HG03135 (cell line): ENCODE data around the gene RBM45.
A peak's percentile ranks its signal among the peaks of the same experiment; 100 is the strongest.
"Not testable (repeated sequence)": the region's sequence is repeated elsewhere in the genome, so short reads cannot be mapped to it uniquely, and the experiment has no call there.

Experiments
- ATAC-seq: cut with Tn5 transposase; IDR thresholded peaks from one replicate; pipeline ENCODE4 v1.9.1; 2021; ENCODE audit warnings: mild to moderate bottlenecking, moderate library complexity; ENCODE audit not compliant: unreplicated experiment

RBM45 gene, protein sequence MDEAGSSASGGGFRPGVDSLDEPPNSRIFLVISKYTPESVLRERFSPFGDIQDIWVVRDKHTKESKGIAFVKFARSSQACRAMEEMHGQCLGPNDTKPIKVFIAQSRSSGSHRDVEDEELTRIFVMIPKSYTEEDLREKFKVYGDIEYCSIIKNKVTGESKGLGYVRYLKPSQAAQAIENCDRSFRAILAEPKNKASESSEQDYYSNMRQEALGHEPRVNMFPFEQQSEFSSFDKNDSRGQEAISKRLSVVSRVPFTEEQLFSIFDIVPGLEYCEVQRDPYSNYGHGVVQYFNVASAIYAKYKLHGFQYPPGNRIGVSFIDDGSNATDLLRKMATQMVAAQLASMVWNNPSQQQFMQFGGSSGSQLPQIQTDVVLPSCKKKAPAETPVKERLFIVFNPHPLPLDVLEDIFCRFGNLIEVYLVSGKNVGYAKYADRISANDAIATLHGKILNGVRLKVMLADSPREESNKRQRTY

DNA sequence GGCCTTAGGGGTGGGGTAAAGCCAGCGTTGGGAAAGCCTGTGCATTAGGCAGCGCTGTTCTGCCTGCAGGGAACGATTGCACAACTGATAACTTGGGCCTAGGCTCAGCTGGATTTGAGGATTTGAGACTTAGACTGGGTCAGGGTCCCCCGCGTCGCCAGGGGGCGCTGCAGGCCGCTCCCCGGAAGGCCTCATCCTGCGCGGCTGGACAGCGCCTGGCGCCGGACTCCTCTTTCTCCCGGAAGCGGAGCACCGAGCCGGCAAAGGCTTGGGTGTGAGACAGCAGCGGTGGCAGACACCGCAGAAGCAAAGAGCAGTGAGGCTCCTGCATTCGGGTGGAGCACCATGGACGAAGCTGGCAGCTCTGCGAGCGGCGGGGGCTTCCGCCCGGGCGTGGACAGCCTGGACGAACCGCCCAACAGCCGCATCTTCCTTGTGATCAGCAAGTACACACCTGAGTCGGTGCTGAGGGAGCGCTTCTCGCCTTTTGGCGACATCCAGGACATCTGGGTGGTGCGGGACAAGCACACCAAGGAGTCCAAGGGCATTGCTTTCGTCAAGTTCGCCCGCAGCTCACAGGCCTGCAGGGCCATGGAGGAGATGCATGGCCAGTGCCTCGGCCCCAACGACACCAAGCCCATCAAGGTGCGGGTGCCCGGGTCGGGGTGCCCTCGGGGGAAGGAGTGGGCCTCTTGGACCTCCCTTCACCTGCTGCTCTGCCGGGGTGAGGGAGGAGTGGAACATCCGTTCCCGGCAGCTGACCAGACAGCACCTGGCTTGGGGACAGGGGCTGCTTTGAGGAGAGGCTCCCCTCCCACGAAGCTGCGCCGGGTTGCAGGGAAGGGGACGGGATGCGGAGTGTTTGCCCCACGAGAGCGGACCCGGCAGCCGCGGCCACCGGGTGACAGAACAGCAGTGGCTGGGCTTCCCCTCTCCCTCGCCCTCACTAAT lies at the start of gene RBM45:
Gene RBM45 (plus strand): TSS at position 236 of the 951 bp plus-strand sequence. CDS start 110 bp downstream, at position 346.
- ATAC-seq = peak; percentile 88

DNA sequence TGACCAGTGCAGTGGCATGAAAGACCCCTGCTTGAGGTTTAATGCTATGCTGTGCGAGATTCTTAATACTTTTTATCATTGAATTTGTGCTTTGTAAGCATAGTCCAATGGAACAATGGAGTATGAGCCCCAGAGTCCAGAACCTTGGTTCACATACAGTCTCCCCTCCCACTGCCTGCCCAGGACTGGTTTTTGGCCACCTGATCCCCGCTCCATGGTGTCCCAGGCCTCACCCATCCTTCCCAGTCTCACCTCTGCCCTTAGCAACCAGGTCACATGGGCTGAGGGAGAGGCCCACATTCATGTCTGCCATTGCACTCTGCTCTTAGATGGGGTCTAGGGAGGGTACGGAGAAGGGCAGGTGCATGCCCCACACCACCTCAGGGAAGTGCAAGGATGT lies 45.9 kb upstream of the RBM45 start:
- ATAC-seq = no peak

GRCh38 chr2:178066890-178067669 lies 45.2 kb upstream of the RBM45 start:
- ATAC-seq = no peak

- no peak for ATAC-seq
Observed at GRCh38 chr2:178068823-178069454, 43.3 kb upstream of the RBM45 start.

GRCh38 chr2:178069551-178069950 lies 42.7 kb upstream of the RBM45 start:
- no peak for ATAC-seq

- ATAC-seq = no peak
Observed at GRCh38 chr2:178070824-178071223, 41.4 kb upstream of the RBM45 start.

GRCh38 chr2:178072000-178072382 lies 40.2 kb upstream of the RBM45 start:
- ATAC-seq = no peak

DNA sequence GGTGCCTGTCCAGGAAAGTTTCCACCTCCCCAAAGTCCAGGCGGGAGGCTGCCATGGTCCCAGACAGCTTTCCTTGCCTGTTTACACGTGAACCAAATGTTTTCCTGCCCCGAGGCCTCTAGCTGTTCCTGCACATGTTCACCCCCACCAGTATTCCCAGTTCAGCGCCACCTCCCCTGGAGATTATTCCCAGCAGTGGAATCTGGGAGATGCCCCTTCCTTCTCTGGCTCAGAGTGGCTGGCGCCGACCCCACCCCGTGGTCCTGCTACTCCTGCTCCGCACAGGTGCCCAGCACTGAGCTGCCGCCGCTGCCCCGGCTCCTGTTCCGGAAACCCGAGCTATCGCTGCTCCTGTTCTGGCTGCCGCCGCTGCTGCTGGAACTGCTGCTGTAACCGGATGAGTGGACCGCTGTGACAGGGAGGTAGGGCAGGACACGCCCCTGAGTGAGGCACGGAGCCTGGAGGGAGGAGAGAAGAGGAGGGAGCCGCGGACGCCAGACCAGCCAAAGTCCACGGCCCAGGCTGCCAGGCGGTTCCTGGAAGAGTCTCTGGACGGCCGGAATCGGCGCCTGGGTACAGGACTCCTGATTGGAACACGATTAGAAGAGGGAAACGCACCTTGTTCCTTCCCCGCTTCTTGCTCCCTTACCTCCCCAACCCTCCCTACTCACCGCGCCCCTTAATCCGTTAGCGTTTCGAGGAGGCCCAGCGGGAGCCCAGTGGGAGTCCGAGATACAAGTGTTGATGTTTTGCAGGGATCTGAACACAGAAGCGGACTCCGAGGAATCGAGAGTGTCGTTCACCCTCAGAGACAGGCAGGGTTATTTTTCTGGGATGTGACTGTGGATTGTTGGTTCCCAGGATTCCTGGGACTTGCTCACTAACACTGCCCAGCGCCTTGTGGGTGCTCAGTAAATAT lies 39.6 kb upstream of the RBM45 start, which contains the start of gene PDE11A:
Gene PDE11A (minus strand): TSS at position 395 of the 919 bp plus-strand sequence. CDS start 340 bp downstream, at position 55.
- ATAC-seq = no peak

DNA sequence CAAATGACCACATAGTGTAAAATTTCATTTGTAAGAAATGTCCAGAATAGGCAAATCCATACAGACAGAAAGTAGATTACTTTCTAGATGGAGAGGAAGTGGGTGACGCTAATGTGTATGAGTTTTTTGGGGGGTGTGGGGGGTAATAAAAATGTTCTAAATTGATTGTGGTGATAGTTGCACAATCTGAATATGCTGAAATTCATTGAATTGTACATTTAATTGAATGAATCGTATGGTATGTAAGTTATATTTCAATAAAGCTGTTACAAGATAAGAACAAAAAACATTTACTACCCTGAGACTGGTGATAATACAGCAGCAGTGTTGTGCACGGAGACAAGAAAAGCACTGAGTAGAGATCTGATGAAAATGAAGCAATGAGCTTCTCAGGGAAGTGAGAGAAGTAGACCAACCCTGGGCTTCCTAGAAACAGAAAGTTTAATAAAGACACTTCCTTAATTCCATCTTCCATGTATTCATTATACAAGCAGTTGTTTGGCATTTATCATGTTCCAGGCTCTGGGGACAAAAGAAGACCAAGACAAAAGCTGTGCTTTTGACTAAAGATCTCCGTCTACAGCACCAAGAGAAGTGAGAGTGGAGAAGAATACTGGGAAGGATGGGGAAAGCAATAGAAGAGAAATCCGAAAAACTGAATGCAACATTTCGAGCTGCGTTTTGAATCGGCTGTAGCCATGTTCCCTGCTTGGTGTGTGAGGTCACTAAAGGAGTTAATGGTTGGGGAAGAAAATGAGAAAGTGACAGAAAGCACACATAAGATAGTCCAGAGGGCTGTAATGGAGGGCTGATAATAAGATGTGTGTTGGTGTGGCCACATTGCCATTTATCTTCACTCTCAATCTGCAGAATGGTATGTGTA lies 37.9 kb upstream of the RBM45 start:
- ATAC-seq = no peak

DNA sequence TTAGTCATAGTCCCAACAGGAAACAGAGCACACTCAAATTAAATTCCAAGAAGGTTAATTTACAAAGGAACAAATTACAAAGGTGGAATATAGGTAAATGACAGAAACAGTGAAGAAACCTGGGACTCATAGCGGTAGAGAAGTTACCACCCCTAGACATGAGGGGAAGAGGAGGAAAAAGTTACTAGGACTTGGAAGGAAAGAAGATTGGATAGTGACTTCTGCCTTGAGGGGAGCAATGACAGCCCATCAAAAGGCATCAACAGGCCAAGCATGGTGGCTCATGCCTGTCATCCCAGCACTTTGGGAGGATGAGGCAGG lies 37.3 kb upstream of the RBM45 start:
- ATAC-seq = no peak

DNA sequence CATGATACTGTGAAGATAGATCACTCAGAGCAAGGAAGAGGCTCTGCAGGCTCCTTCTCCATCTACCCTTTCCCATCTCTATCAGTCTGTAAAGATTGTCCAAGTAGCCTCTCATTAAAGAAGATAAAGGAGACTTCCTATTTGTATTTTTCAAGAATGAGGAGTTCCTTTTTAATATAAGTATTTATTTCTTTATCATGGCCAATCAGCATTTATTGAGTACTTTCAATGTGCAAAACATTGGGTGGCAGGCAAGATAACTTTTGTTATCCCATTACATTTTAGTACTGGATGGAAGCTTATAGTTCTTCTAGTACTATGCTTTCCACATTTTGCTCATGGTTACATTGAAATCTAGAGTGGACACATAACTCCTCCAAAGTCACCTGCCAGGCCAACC lies 36.1 kb upstream of the RBM45 start:
- ATAC-seq = no peak

GRCh38 chr2:178079279-178079678 lies 33.0 kb upstream of the RBM45 start:
- ATAC-seq = not testable (repeated sequence)

- ATAC-seq = no peak
Observed at GRCh38 chr2:178082408-178083045, 29.7 kb upstream of the RBM45 start.

DNA sequence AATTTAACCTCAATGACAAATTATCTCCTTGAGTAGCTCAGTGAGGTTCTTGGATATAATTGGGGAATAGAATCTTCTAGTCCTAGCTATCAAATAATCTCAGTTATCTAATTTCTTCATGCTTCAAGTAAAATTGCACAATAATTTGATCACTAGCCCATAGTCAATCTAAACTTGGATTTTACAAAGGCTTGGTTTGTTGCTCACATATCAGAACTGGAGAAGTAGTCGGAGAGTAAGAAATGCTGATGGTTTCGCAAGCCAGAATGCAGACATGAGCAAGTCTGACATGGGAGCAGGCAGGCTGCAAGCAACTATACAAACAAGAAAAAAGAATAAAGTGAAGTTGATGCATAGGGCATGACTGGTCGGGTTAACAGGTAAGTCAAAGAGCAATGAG lies 28.0 kb upstream of the RBM45 start:
- no peak for ATAC-seq

GRCh38 chr2:178088774-178089270 lies 23.4 kb upstream of the RBM45 start:
- ATAC-seq = no peak

DNA sequence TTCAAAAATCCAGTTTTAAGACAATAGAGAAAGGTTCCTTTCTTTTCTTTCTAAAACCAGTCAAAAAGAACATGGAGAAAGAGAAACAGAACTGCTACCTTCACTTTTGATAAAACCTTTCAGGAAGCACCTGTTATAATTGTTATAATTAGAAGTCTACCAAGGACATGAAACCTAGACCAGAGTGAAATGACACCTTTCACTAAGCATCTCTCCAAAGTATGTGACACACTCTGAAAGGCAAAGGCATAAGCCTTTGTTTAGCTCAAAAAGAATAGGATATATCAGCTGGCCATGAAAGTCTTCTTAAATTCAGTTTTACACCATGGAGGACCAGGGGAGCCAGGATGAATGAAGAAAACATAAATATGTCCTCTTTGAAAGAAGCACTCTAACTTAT lies 18.8 kb upstream of the RBM45 start:
- no peak for ATAC-seq

GRCh38 chr2:178101321-178102079 lies 10.7 kb upstream of the RBM45 start:
- ATAC-seq = no peak
